ENCODE measurements around the gene CABYR.

DNA sequence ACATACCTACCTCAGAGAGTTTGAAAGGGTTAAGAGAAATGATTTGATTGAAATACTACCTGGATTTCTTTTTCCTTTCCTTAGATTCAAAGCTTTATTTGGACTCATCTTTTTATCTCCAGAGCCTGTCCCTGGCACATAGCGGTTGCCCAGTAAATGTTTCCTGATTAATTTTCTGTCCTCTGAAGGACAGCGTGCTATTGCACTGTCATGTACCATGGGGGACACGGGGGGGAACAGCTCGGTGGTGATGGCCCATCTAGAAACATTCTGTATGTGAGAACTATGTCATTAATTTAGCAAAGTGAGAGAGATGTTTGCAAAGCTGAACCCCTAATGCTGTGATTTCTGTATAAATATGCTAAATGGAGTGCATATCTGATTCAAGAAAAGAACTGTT lies 26.4 kb upstream of the CABYR start:
- TF ChIP-seq, protein P1, sequence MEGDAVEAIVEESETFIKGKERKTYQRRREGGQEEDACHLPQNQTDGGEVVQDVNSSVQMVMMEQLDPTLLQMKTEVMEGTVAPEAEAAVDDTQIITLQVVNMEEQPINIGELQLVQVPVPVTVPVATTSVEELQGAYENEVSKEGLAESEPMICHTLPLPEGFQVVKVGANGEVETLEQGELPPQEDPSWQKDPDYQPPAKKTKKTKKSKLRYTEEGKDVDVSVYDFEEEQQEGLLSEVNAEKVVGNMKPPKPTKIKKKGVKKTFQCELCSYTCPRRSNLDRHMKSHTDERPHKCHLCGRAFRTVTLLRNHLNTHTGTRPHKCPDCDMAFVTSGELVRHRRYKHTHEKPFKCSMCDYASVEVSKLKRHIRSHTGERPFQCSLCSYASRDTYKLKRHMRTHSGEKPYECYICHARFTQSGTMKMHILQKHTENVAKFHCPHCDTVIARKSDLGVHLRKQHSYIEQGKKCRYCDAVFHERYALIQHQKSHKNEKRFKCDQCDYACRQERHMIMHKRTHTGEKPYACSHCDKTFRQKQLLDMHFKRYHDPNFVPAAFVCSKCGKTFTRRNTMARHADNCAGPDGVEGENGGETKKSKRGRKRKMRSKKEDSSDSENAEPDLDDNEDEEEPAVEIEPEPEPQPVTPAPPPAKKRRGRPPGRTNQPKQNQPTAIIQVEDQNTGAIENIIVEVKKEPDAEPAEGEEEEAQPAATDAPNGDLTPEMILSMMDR (IDR thresholded peaks at IDR 0.05): no peak
- TF ChIP-seq POLR2A (IDR thresholded peaks at IDR 0.05): no peak

Data from uterus (tissue), 2 donors.